CD1c-positive myeloid dendritic cell (primary cell): ENCODE results near the gene EHBP1.

Experiments used
- DNase-seq: peaks from one replicate; pipeline ENCODE4 v3.0.0-alpha.2; 2016; ENCODE audit errors: extremely low spot score

EHBP1 gene

DNA sequence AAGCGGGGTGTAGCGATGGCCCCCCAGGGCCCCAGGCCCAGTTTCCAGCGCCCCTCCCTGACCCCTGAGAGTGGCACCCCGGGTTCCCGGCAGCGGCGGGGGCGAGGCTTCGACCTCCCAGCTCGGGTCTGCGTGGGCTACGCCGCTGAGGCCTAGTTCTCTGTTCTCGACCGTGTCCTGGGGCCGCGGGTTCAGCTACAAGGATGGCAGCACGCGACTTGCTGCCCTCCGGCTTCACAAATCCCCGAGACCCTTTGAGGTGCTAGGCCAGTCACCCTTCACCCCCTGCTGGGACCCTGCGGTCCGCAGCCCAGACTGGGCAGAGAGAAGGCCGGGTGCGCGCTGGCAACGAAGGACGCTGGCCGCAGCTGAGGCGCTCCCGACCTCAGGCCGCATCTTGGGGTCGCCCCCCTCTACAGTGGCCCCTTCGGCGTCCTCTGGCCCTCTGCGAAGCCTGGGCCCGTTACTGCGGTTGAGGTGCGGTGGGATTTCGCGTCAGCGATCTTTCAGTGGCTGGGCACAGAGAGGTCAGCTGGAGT is 346.4 kb downstream of the EHBP1 start:
- no peak for DNase-seq

DNA sequence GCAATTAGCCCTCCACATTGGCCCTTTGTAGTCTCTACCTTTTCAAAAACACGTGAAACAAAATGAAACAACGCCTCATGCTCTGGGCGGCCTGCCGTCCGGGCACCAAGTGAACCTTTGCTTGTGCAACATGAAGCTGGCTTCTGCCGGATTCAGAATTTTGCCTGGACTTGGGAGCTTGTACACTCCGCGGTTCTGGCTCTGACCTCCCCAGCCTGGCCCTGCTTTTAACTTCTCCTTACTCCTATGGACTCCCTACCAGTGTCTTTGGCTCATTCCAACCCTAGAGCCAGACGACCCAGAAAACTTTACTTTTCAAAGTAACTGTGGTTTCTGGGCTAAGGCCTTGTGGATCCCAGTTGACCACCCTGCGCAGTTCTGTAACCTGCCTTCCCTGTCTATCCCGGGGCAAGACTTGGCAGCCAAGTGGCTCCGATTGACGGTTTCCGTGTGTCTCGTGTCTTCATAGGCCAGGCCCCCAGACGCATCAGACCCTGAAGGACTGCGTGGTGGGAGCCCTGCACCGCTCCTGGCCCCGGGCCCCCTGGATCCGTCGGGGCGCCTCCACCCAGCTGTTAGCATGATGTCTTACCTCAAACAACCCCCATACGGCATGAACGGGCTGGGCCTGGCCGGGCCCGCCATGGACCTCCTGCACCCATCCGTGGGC is 347.0 kb downstream of the EHBP1 start:
- no peak for DNase-seq

DNA sequence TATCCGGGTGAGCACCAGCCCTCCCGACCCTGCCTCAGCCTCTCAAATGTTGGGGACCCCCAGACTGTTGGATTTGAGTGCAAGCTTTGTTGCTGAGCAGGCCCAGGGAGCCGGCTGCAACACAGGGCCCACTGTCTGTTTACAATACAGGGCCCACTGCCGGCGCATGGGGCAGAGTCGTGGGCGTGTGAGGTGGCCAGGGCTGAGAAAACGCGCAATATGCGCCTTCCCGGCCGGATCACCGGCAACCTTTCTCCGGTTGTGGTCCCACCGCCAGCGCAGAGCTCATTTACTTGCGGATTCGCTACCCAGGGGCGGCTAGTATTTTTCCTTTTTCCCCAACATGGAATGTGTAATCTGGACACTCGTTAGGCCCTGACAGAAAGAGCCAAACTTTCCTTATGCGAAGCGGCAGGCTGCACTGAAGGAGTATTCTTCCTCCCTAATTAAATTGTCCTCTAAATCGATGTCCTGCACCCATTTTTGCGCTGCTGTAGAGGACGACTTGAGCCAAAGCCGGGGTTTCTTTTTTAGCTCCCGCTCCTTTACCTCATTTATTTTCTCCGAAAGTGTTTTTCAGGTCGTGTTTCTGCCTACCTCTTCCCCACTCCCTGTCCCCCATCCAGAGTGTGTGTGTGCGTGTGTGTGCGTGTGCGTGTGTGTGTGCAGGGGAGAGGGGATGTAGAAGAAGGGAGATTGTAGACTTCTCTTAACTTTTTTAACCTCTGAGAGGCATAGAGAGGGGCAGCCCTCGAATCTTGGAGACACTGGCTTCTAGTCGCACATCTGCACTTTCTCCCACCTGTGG is 347.8 kb downstream of the EHBP1 start:
- no peak for DNase-seq

DNA sequence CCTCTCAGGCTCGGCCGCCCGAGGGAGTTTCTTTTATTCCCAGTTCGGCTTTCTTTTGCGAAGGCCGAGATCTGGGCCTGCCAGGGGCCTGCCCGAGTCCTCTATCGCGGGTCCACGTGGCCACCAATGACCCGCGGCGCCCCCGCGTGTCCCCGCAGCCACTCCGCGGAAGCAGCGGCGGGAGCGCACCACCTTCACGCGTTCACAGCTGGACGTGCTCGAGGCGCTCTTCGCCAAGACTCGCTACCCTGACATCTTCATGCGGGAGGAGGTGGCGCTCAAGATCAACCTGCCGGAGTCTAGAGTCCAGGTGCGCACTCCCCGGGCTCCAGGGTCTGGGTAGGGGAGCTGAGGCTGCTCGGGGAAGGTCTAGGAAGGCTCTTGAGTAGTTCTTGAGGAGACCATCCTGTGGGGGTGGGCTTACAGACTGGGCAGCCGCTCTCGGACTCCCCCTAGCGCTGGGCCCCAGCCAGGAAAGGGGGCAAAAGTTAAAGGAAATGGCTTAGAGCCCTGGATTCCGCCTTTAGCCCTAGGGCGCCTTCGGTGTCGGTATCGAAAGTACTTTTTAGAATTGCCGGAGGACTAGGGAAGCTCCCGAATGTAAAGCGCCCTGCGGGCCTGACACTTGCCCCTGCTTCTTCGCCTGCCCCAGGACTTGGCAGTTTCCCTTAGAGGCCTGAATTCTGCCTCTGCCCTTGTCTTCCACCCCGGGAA is 348.5 kb downstream of the EHBP1 start:
- DNase-seq = no peak

DNA sequence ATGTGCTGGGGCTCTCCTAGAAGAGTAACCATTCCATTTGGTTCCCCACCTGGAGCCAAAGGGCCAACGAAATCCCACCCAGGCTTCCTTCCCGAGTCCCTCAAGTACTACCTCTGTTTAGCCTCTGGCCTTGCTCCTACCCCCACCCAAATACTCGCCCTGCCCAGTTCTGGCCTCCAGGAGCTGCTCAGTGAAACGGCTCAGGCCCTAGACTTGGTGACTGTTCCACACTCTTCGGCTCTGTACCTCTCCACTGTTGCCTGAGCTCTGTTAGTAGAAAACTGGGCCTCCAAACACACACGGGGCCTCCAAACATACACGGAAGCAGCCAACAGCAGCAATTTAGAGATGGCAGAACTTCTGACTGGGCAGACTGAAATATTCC is 349.3 kb downstream of the EHBP1 start:
- no peak for DNase-seq

DNA sequence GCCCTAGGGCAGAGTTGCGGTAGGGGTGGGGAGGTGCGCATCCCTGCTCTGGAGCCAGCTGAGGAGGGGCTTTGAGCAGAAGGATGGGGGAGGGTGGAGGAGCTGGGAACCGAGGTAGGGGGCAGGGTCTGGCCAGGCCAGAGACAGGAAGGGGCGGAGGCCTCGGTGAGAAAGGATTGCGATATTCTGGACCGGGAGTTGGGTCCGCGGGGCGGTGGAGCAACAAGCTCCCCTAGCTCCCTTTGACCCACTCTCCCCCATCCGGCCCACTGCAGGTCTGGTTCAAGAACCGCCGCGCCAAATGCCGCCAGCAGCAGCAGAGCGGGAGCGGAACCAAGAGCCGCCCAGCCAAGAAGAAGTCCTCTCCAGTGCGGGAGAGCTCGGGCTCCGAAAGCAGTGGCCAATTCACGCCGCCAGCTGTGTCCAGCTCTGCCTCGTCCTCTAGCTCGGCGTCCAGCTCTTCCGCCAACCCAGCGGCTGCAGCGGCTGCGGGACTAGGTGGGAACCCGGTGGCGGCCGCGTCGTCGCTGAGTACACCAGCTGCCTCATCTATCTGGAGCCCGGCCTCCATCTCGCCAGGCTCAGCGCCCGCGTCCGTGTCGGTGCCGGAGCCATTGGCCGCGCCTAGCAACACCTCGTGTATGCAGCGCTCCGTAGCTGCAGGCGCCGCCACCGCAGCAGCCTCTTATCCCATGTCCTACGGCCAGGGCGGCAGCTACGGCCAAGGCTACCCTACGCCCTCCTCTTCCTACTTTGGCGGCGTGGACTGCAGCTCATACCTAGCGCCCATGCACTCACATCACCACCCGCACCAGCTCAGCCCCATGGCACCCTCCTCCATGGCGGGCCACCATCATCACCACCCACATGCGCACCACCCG is 350.0 kb downstream of the EHBP1 start:
- DNase-seq = no peak

DNA sequence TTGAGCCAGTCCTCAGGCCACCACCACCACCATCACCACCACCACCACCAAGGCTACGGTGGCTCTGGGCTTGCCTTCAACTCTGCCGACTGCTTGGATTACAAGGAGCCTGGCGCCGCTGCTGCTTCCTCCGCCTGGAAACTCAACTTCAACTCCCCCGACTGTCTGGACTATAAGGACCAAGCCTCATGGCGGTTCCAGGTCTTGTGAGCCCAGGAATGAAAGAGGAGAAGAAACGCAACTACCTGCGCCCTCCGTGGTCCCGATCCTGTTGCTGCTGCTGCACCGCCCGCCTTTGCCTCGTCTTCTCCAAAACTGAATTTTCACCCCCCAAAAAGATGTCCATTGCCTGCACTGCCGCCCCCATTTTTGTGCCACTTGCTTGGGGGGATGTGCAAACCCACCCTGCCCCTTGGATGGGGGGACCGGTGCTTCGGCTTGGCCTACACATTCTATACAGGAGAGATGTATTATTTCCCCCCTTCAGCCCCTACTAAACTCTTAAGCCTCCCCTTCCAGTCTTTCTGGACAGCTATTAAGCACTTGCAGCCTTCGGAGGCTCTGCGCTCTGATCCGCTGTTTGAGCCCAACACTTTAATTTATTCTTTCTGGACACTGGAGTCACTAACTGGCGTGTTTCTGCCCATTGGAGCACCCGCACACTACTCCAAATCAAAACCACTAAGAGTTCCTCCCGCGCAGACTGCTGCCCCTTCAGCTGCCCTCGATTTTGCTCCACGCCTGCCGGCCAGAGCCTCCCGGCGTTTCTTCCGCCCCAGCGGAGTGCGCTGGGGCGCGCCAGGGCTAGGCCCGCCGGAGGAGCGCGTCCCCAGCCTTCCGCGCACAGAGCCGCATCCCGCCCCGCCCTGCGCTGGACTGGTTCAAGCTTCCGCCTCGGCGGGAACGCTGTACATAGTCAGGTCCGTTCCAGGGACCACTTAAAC is 350.9 kb downstream of the EHBP1 start:
- peak; percentile 33 for DNase-seq

DNA sequence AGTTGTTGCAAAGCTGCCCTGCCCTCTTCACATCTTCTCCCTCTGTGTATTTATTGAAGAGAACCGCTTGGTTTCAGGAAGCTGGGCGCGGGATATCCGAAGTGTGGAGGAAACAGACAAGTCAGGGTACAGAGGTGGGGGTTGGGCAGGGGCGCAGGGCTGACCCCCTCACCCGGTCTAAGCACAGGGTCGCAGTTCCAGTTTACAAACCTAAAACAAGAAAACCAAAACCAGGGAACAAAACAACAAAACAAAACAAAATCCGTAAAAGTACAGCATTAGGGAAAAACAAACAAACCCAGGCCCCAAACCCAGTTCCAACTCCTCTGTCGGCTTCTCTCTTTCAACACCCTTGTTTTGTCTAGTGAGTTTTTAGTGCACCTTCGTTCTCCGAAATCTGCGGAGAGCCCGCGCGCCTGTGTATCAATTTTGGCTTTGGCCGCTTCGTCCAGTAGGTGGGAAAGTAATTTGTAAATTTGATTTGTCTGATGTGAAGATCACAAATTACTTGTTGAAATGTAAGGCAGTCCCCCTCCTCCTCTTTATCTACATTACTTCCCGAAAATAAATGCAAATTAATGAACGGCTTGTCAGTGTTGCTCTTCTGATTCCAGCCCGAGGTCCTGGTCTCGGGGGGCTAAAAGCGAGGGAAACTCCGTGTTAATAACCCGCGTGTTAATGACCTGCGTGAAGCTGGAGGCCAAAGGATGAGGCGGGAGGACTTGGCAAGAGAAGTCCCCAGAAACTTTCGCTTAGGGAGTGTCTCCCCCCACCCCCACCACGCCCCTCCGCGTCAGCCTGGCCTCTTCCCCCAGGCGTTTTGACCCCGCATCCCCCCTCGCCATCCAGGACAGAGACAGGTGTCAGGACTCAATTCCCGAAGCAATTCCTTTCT is 352.0 kb downstream of the EHBP1 start:
- DNase-seq = no peak

DNA sequence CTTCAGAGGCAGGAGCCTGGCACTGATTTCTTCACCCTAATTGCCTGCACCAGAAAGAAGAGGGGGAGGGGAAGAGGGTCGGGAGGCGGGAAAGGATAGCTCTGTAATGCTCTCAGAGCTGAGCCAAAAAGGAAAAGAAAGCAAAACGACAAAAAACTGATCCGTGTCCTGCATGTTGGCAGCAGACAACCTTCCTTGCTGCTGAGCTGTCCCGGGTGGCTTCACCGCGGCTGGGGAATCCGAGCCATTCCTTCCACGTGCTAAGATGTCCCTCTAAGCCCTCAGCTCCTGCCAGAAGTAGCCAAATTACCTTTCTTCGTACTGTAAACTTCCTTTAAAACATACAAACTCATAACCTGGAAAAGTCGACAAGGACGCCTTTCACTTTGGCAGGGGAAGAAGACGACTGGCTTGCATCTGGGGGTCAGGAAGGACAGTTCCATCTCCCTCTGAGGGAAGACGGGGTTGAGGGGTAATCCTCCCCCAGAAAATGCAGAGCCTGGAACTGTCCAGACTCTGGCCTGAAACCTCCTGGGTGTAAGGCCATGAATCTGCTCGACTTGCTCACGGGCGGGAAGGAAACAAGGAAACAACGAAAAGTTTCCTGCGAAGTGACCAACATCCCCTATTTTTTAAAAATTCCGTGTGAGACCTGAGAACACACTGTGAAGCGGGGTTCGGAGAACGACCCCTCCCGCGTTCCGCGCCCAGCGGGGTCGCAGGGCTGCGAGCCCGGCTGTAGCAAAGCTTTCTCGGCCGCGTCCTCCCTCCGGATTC is 352.8 kb downstream of the EHBP1 start:
- DNase-seq = no peak

DNA sequence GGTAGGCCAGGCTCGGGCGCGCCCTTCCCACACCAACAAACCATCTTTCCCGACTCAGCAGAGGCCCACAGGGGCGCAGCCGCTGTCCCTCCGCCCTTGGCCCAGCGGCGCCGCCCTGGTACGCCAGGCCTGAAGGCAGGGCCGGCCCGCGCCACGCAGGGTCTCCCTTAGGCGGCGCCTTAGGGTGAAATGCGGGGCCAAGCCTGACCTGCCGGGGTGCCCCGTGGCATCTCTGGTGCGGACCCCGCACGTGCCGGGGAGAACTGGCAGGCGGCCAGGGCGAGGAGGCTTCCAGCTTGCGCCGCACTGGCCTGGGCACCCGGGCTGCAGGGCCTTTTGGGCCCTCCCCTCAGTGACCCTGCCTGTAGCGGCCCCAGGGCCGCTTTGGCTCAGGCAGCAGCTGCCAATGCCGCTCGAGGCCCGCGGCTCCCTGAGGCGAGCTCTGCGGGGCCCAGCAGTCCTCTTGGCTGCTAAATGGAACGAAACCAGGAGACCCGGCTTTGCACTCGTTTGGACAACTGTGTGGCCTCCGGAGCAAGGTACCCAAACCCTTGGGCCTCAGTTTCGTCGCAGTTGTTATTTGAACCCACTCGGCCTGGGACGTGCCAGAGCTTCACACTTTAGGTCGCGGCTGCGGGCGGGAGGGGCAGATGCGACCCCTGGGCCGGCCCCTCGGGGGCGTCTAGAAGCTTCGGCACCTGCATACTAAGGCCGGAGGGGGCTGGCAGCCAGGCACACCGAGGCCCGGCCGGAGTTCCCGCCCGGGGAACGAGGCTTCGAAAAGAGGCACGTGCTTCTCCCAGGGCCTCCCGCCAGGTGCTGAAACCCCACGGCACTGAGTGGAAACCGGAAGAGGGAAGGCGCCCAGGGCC is 353.6 kb downstream of the EHBP1 start:
- no peak for DNase-seq

DNA sequence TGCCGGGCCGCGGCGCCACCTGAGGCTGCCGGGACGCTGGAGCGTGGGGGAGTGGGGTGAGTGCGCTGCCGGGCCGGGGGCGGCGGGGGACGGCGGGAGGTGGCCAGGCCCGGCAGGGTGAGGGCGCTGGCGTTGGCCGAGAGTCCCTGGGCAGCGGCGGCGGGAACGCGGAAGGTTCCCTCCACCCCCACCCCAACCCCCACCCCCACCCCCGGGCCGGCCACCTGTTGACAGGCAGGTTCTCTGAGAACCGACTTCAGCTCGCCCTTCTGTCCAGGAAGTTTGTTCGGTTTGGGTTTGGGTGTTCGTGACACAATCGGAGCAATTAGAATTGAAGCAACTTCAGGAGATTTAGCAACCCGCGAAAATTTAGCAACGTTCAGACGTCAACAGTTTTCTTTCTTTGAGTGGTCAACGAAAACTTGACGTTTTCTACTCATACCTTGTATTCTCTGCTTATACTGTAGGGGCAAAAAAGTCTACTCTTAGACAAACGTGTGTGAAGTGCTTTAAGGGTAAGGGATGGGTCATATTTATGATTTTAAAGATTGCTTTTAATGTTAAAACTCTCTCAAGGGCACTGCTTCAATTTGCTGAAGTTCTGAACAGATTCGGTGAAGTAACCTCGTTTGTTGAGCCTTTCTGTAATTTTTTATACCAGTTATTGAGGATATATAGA is 354.4 kb downstream of the EHBP1 start:
- DNase-seq = peak; percentile 41

DNA sequence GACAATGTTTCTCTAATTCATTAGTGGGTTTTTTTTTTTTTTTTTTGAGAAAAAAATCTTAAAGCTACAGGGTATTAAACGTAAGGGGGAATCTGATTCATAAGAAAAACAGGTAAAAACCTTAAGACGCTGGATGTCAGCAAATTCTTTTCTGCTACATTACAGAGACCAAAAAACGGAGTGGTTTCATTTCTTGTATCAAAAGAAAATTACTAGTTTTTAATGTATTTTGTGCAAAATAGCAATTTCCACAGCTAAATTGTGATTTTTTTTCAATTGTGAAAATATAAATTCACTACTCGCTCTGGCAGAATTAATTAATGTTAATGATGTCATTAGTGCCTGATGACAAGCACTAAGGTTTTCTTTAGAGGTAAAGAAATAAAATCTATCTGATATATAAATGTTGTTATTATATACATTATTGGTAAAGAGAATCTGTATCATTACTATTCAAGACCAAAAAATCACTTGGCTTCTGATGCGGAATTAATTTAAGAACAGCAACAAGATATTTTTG is 355.0 kb downstream of the EHBP1 start:
- no peak for DNase-seq

DNA sequence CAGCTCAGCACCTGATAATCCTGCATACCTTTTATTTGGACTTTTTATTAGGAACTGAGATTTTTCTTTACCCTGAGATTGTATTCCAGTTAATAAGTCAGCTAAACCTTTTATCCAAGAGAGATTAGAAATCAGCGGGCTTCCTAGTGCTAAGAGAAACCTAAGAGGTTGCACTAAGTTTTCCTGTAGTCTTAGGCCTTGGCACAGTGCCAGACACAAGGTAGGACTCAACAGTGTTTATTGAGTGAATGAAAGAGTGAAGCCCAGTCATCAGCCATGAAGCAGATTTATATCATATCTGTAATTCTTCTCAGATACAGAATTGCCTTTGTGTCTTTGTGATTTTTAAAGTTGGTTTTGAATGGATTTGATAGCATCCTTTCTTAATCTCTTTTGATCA is 358.7 kb downstream of the EHBP1 start:
- DNase-seq = no peak

DNA sequence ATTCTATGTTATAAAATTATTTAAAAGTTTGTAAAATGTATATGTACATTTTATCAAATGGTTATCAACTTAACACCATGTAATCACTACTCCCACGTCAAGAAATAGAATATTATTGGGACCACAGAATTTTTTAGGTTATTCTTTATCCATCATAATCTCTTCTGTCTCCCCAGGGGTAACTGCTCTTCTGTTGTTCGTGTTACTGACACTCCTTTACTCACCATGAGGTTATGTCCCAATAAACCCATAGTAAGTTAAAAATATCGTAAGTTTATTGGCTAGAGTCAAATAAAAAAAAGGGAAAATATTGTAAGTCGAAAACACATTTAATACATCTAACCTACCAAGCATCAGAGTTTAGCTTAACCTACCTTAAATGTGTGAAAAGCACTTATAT is 359.1 kb downstream of the EHBP1 start:
- no peak for DNase-seq

DNA sequence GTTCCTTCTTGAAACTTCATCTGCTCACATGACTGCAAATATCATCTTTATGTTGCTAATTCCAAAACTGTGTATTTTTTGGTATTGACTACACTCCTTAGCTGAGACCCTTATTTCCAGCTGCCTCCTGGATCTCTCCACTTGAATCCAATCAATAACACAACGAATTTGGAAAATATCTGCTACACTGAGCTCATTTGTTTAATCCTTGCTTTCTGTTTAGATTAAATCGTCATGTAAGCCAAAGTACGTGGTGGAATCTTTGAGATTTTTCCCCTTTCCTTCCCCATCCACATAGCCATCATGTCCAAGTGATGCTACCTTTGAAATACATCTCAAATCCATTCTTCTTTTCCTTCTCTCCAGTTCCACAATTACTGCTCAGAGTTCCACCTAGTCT is 360.8 kb downstream of the EHBP1 start:
- no peak for DNase-seq

DNA sequence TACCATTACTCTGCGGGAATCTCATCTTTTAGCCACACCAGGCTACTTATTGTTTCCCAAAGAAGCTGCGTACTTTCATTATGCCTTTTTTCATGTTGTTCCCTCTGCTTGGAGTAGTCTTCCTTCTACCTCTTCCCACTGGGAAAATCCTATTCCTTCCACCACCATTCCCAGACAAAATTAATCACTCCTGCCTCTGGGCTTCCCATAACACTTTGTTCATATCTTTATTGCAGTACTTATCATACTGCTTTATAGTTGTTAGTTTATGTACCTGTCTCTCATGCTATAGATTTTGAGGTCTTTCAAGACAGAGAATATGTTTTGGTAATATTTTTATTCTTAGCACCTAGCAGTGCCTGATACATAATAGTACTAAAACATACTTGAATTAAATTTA is 361.3 kb downstream of the EHBP1 start:
- DNase-seq = no peak

DNA sequence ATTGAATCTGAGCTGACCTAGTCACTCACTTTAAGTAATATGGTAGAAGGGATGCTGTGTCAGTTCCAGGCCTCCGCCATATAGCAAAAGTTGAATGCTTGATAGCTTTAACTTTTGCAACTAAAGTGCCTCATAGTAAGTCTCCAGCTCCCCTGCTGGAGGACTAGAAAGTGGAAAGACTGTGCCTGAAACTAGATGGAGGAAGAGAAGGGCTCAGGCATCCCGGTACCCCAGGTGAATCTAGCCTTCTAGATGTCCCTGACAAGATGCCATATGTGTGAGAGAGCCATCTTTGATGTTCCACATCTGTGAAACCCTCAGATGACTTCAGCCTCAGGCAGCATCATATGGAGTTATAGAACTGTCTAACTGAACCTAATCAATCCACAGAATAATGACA is 366.2 kb downstream of the EHBP1 start:
- DNase-seq = no peak
